Raji (cell line): ENCODE measurements around the gene KLK5.

Source experiments
- POLR2A ChIP-seq: IDR thresholded peaks from 2 replicates; pipeline ENCODE4 v1.6.1; 2011; ENCODE audit warnings: low read depth, low read length, control low read depth; ENCODE audit not compliant: insufficient read depth

KLK5 gene

GRCh38 chr19:50911206-50912101, 41.4 kb downstream of the KLK5 start, which contains the start of gene KLK4:
KLK4 (minus strand) TSS chr19:50911395; CDS start chr19:50910738, 657 bp downstream.
- TF ChIP-seq POLR2A = no peak

DNA sequence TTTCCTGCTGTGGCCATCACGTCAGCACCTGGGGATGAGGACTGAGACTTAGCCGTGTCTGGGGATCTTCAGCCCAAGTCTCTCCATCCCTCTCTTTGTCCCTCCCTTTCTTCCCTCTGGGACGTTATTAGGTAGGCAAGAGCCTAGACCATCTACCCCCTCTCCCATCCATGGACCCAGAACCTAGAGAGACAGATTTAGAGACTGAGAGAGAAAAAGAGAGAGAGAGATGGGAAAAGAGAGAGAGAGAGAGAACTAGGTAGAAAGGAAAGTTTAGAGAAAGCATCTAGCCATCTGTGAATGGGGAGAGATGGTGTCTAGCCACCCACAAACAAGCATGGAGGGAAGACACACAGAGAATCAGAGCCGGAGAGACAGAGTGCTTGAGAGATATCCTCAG, 42.1 kb downstream of the KLK5 start:
- no peak for TF ChIP-seq POLR2A

- no peak for TF ChIP-seq POLR2A
Observed at GRCh38 chr19:50909240-50910070, 43.4 kb downstream of the KLK5 start.

GRCh38 chr19:50908336-50908735, 44.5 kb downstream of the KLK5 start:
- no peak for TF ChIP-seq POLR2A

DNA sequence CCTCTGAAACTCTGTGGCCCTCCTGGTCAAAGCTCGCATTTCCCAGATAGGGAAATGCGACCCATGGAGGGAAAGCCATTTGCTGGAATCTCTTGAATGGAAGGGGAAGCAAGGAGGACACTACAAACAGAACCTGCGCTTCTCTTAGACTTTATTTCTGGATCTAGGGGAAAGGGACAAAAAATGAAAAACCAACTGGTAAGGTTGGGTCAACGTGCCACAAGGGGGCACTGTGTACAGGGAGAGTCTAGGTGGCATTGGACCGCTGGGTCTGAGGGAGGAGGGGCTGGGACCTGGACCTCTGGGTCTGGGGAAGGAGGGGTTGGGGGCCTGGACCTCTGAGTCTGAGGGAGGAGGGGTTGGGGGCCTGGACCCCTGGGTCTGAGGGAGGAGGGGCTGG, 46.6 kb downstream of the KLK5 start:
- TF ChIP-seq POLR2A = no peak

DNA sequence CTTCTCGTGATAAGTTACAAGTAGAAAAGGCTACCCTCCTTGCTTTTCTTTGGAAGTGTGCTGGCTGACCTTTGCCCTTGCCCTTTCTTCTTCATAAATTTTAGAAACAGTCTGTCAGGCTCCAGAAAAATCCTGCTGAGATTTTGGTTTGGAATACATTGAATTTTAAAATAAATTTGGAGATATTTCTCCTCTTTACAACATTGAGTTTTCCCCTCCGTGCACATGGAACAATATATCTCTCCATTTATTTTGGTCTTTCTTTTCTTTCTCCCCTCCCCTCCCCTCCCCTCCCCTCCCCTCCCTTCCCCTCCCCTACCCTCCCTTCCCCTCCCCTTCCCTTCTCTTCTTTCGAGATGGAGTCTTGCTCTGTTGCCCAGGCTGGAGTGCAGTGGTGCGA, 50.2 kb downstream of the KLK5 start:
- TF ChIP-seq POLR2A = no peak

GRCh38 chr19:50899569-50899968, 53.3 kb downstream of the KLK5 start:
- TF ChIP-seq POLR2A = no peak

- TF ChIP-seq POLR2A = no peak
Observed at GRCh38 chr19:50898018-50898417, 54.8 kb downstream of the KLK5 start.

GRCh38 chr19:50897612-50898011, 55.2 kb downstream of the KLK5 start:
- no peak for TF ChIP-seq POLR2A

GRCh38 chr19:50897191-50897607, 55.6 kb downstream of the KLK5 start:
- no peak for TF ChIP-seq POLR2A

DNA sequence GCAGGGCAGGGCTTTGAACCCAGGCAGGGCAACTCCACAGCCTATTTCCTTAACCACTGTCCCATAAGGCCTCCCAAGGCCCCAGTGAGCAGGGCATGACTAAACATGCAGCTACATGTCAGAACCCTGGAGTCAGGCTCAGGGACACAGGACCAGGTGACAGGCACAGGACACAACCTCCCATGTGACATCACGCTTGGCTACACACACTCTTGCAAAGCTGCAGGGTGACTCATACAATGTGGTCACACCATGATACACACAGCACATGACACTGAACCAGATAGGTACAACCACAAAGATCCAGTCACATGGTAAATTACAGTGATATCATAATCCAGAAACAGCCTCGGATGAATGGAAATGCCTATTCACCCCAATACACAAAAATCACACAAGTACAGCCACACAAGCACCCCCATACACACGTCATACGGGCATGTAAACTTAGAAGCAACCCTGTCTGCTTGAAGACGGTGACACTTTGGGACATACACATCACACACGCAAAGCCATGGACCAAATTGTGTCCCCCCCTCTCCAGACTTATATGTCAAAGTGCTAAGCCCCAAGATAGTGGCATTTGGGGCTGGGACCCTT, 56.1 kb downstream of the KLK5 start:
- no peak for TF ChIP-seq POLR2A

- TF ChIP-seq POLR2A = no peak
Observed at GRCh38 chr19:50894478-50895356, 58.1 kb downstream of the KLK5 start.
